ENCODE measurements around the gene AMELX.

Gene AMELX

GRCh38 chrX:11311706-11312105, 18.5 kb downstream of the AMELX start:
- no peak for DNase-seq

DNA sequence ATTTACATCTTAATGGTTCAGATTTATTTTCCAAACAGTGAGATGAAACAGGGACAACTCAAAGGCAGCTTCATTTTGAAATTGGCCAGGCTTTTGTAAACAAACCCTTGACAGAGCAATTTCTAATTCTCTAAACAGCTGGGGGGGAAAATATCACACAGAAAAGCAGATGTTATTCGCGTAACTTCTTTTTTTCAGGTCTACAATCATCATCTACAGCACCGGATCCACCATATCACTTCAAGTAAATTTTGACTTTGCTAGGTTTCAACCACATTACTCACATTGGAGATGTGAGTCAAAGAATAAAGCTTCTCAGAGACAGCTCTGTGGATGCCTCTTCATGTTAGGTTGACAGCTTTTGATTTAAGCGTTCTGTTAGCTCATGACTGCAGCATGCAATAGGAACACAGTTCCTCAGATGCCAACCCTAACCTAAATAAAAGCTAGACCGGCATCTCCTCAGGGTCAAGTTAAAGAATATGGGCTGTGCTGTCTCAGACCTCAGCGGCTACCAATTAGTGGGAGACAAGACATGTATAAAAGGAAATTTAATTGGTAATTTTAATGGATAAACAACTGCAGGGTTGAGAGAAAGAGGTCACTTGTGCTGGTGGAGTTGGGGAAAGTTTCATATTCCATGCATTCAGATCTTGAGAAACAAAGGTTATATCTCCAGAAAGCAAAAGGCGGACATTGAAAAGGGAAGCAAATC, 26.8 kb downstream of the AMELX start:
- DNase-seq: no peak

GRCh38 chrX:11321986-11322385, 28.8 kb downstream of the AMELX start:
- no peak for DNase-seq

DNA sequence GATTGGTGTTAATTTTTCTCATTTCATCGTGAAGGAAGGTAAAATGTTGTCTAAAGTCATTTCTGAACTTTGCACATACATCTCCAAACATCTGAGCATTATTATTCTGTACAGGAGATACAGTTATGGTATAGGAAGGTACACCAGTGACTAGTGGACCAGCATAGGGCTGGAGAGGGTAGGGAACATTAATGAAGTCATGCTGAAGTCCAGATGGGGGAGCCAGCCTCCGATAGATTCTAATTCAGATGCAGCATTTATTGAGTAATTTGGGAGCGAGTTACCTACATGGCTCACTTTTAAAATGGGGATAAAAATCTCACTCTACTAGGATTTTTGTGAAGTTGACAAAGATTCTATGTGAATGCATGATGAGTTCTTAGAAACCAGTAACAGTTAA, 34.9 kb downstream of the AMELX start:
- no peak for DNase-seq

GRCh38 chrX:11329021-11329420, 35.8 kb downstream of the AMELX start:
- DNase-seq: no peak

DNA sequence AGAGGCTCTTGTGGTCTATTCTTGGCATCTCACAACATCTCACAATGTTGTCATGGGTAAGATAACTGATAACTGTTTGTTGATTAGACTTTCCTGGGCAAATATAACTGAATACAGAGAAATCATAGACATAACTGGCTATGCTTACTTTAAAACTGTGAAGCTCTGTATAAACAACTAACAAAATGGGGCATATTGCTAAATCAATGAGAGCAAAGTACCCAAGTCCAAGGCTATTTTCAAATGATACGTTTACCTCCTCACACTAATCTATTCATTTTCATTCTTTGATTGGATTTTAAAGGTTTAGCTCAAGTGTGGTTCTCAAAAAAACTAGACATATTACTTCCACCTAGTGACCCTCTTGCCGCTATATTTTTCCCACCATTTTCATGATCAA, 38.6 kb downstream of the AMELX start:
- DNase-seq: no peak

GRCh38 chrX:11334165-11334564, 41.0 kb downstream of the AMELX start:
- no peak for DNase-seq

GRCh38 chrX:11336201-11336600, 43.0 kb downstream of the AMELX start:
- no peak for DNase-seq

DNA sequence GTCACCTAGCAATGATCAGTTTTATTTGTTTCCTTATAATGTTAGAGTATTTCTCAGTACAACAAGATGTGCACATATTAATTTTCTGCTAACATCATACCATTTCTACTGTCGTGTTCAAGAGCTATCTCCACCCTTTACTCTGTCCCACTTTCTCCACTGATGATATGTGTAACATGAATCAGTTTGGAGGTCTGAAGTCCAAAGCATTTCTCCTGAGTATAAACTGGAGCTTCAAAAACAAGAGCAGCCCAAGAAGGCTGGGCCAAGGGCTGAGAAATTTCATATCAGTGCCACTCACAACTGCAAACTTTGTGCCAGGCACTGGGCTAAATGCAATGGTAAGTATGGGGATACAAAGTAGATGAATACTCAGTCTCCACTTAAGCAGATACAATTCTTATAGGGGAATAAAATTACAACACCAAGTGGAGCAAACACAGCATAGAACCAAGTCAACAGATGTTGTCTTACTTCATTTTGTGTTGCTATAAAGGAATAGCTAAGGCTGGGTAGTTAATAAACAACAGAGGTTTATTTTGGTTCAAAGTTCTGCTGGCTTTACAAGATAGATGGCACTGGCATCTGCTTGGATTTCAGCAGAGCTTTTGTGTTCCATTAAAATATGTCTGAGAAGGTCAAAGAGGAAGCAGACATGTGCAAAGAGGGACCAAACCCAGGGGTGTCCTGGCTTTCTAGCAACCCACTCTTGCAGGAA, 44.2 kb downstream of the AMELX start:
- DNase-seq: no peak

DNA sequence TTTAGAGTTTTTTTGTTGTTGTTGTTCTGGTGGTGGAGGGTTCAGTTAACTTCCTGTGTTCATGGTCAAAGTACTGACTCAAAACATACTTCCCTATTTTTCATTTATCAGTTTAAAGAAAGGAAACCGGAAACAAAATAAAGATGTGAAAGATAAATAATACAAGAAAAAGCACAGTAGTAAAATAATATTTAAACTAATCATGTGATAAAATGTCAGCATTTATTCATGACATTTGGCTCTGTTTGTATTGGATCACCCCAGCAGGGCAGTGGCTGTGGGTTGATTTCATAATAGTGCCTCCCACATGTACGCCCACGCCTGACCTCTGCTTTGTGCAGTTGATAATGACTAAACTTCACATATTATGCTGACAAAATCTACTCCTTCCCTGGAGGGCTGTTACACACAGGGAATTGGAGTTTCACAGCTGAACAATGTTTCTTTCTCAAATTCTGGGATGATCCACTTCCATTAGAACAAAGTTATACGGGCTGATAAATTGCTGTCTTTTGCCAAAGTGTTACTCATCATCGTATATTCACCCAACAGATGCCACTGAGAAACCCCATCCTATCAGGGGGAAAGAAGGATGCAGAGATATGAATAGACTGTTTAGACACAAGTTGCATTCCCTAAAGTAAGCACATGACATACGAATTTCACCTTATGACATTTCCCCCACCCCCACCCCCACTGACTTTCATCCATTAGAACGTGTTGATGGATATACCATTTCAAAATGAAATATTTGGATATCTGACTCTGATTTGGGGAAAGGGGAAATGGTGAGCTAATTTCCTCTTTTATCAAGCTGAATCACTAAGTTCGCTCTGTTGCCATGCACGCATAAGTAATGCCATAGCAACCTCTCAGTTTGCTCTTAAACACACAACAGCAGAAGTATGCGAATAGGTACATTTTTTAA, 48.3 kb downstream of the AMELX start:
- DNase-seq: peak in 1 of 2 donors; percentile 1

DNA sequence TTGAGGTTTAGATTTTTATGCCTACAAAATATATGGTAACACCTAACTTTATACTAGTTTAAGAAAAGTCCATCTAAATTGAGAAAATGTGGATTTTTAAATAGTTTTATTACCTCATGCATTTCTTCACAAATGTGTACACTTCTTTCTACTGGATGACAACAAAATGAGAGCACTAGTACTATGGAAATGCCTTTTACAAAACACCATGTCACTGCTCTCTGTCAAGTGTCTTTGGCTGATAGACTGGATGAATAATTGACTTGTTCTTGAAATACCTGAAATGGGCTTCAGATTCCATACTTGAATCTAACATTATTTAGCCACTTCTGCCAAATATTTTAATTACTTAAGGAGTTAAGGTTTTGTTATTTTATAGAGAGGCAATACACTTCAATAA, 49.5 kb downstream of the AMELX start:
- DNase-seq: no peak

DNA sequence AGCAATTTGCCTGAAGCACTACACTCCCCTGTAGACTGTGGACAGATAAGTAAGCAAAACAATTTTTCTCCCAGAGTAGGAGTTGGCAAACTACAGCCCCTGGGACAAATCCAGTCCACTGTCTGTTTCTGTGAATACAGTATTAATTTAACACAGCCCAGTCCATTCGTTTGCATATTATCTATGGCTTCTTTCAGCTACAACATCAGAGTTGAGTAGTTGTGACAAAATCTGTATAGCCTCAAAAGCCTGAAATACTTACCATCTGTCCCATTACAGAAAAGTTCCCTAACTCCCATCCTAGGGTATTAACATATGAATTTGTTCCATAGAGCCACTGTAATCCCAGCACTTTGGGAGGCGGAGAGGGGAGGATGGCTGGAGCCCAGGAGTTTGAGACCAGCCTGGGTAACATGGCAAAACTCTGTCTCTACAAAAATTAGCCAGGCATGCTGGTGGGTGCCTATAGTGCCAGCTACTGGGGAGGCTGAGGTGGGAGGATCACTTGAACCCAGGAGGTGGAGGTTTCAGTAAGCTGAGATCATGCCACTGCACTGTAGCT, 53.0 kb downstream of the AMELX start:
- no peak for DNase-seq

- DNase-seq: no peak
These were observed 54.1 kb downstream of the AMELX start for GRCh38 chrX:11347300-11347699.

DNA sequence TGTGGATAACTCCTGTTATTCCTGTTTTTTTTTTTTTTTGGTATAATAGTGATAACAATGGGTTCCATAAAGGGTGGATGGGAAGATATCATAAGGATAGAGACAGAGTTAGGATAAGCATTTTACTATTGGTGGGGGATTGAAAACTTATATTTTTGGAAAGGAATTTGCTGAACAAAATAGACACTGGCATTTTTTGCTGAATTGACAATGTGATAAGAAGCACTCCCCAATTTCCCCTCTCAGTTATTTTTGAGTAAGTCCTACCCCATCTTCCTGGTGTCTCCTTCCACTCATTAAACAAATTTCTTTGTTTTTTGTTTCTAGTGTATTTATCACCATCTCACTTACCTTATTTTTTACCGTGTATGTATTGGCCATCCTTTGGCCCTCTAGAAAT, 55.8 kb downstream of the AMELX start:
- DNase-seq: no peak

GRCh38 chrX:11349661-11350337, 56.6 kb downstream of the AMELX start:
- DNase-seq: no peak
